DOHH2 (cell line): ENCODE measurements around the gene SGMS2.

Experiments used
- H3F3A ChIP-seq: fragments of 200-600 bp; sonication (generic), shearing (Covaris generic); 2 replicates; pipeline ENCODE4 v1.6.0; 2016; ENCODE audit warnings: antibody characterized with exemption, mild to moderate bottlenecking; ENCODE audit not compliant: control insufficient read depth, insufficient read depth
- H3K27ac ChIP-seq: fragments of 200-600 bp; sonication (generic); 2 replicates; pipeline ENCODE4 v1.5.1; 2014; ENCODE audit warnings: low read depth, mild to moderate bottlenecking, low read length, moderate library complexity
- H3K27me3 ChIP-seq: fragments of 200-600 bp; sonication (generic); 2 replicates; pipeline ENCODE4 v1.6.1; 2014; ENCODE audit warnings: mild to moderate bottlenecking, low read length, mixed read lengths; ENCODE audit not compliant: control insufficient read depth
- H3K36me3 ChIP-seq: fragments of 200-600 bp; sonication (generic); 2 replicates; pipeline ENCODE4 v1.6.1; 2014; ENCODE audit warnings: mild to moderate bottlenecking, low read length, moderate library complexity, mixed read lengths; ENCODE audit not compliant: control insufficient read depth
- H3K4me1 ChIP-seq: fragments of 200-600 bp; sonication (generic); 2 replicates; pipeline ENCODE4 v1.6.1; 2014; ENCODE audit warnings: mild to moderate bottlenecking, low read length, mixed read lengths; ENCODE audit not compliant: control insufficient read depth
- H3K4me2 ChIP-seq: fragments of 200-600 bp; sonication (generic); 2 replicates; pipeline ENCODE4 v1.6.0; 2014; ENCODE audit warnings: mild to moderate bottlenecking, low read length, moderate library complexity
- H3K4me3 ChIP-seq: fragments of 200-600 bp; sonication (generic); 2 replicates; pipeline ENCODE4 v1.5.1; 2014; ENCODE audit warnings: mild to moderate bottlenecking, low read length, mixed read lengths
- H3K79me2 ChIP-seq: fragments of 200-600 bp; sonication (generic); 2 replicates; pipeline ENCODE4 v1.6.1; 2014; ENCODE audit warnings: mild to moderate bottlenecking, low read length, mixed read lengths; ENCODE audit not compliant: control insufficient read depth
- H3K9me2 ChIP-seq: fragments of 200-600 bp; sonication (generic); replicated peaks from 2 replicates; pipeline ENCODE4 v1.6.1; 2014; ENCODE audit warnings: mild to moderate bottlenecking, low read length, mixed read lengths; ENCODE audit not compliant: control insufficient read depth
- H3K9me3 ChIP-seq: fragments of 200-600 bp; sonication (generic); 2 replicates; pipeline ENCODE4 v1.6.1; 2014; ENCODE audit warnings: antibody characterized with exemption, low read length, mixed read lengths; ENCODE audit not compliant: control insufficient read depth, insufficient read depth
- H4K20me1 ChIP-seq: fragments of 200-600 bp; sonication (generic); 2 replicates; pipeline ENCODE4 v1.6.0; 2014; ENCODE audit warnings: low read depth, mild to moderate bottlenecking, antibody characterized with exemption, low read length, moderate library complexity; ENCODE audit not compliant: control insufficient read depth, insufficient read depth
- EZH2phosphoT487 ChIP-seq: fragments of 200-600 bp; sonication (generic); IDR thresholded peaks from 2 replicates; pipeline ENCODE4 v1.6.1; 2017; ENCODE audit warnings: borderline replicate concordance, mild to moderate bottlenecking, antibody characterized with exemption, low read length, moderate library complexity, mixed read lengths
- TF ChIP-seq, protein P1 (sequence below): fragments of 200-600 bp; sonication (generic); IDR thresholded peaks from one replicate; pipeline ENCODE4 v1.5.1; 2014; ENCODE audit warnings: antibody characterized with exemption, mild to moderate bottlenecking, low read depth, low read length; ENCODE audit not compliant: poor library complexity, severe bottlenecking

SGMS2 gene

DNA sequence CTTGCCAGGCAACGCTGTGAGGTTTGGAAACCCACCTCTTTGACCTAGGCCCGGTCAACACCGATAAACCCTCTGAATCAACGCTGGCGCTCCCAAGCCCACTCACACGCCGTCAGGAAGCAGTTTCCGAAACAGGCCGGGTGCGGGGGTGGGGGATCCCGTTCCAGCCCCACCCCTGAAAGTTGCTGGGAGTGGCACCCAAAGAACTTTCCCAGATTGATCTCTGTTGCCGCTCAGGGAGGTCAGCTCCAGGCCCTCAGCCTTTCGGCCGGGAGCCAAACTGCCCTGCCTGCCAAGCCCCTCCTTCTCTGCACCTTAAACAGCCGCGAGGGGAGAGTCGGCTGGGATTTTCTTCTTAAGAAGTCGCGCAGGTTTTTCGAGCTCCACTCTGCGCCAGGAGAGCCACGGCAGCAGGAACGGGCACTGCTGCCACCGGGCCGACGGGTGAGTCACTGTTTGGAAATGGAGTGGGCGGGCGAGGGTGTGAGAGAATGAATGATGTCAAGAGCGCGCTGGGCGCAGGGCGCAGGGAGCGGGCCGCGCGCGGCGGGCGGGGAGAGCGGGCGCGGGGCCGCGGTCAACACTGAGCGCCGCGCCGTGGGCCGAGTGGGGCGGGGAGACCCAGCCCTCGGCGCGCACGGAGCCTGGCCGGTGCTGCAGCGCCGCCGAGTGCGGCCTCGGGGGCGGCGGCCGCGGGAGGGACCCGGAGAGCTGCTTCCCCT, at the start of gene SGMS2:
Gene SGMS2 (plus strand): TSS at position 583 of the 722 bp plus-strand sequence. CDS start 70,622 bp downstream, outside the sequence.
- Histone ChIP-seq H3K9me2 (no peaks in the 10 kb centered on the region), H3K4me3 (no peak within 1 kb of the TSS), H3K4me2 (no peak within 1 kb of the TSS)

DNA sequence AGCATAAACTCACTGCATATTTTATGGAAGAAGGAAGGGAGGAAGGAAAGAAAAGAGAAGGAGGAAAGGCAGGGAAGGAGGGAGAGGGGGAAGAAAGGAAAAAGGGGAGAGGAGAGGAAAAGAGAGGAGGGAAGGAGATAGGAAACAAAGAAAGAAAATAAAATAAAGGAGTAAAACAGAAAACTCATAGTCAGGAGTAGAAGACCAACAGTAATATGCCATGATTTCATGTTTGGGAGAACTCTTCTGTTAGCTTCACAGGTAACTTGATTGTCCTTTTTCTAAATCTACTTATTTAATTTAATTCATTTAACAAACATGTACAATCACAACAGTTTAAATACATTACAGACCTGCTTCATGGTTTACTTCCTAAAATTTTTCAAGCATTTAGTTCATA, 46.8 kb upstream of the SGMS2 start:
- Histone ChIP-seq H3K79me2 (no peaks in the 10 kb centered on the region), H4K20me1 (no peaks in the 10 kb centered on the region), H3K4me2 (no peak overlapping the region), H3K27ac (no peak overlapping the region), H3K4me1 (no peaks in the 10 kb centered on the region), H3K27me3 (no peaks in the 10 kb centered on the region), H3K4me3 (no peak overlapping the region), H3K36me3 (no peaks in the 10 kb centered on the region), H3K9me3 (peaks cover 7% of the 10 kb centered on the region; the same call in 1 of the 2 replicates), H3K9me2 (no peaks in the 10 kb centered on the region), H3F3A (no peaks in the 10 kb centered on the region)
- TF ChIP-seq, protein P1, sequence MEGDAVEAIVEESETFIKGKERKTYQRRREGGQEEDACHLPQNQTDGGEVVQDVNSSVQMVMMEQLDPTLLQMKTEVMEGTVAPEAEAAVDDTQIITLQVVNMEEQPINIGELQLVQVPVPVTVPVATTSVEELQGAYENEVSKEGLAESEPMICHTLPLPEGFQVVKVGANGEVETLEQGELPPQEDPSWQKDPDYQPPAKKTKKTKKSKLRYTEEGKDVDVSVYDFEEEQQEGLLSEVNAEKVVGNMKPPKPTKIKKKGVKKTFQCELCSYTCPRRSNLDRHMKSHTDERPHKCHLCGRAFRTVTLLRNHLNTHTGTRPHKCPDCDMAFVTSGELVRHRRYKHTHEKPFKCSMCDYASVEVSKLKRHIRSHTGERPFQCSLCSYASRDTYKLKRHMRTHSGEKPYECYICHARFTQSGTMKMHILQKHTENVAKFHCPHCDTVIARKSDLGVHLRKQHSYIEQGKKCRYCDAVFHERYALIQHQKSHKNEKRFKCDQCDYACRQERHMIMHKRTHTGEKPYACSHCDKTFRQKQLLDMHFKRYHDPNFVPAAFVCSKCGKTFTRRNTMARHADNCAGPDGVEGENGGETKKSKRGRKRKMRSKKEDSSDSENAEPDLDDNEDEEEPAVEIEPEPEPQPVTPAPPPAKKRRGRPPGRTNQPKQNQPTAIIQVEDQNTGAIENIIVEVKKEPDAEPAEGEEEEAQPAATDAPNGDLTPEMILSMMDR, result no peak
- TF ChIP-seq EZH2phosphoT487, result no peak

More for the DNA sequence above, at the start of gene SGMS2:
- TF ChIP-seq, protein P1, result no peak
- TF ChIP-seq EZH2phosphoT487, result no peak
- Histone ChIP-seq H3F3A (no peaks in the 10 kb centered on the region), H3K27ac (no peak within 1 kb of the TSS), H3K4me1 (no peaks in the 10 kb centered on the region), H3K9me3 (no peaks in the 10 kb centered on the region), H3K79me2 (no peaks in the 10 kb centered on the region), H3K27me3 (no peaks in the 10 kb centered on the region), H4K20me1 (no peaks in the 10 kb centered on the region), H3K36me3 (no peaks in the 10 kb centered on the region)

DNA sequence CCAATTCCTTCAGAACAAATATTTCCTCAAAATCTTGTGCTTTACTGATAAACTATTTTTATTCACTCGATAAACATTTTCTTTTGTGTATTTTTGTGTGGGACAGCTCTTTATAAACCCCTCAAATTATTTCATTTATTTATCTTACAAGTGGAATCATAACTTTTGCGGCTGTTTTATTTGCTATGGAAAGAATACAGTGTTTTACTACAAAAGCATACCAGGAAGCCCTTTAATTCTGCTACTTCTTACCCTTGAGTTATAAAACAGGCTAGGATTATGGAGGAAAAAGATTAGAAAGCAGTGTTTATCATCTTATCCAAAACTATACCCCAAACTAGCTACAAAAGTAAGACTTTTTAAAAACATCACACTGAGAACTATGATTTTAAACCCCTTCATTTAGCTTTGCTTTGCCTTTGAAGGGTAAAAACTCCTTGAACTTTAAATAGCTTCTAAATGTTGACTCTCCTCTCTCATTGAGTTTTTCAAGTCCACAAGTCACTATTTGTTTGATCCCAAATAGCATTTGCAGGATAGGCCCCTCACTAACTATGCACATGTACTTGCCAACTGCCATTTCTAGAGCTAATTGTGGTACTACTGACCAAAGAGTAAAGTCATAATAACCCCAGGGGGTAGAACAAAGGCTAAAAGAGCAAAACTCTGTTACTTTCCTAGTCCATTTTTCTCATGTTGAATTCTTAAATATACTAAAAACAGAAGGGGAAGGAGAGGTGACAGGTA, 45.8 kb upstream of the SGMS2 start:
- no peaks in the 10 kb centered on the region for H4K20me1 ChIP-seq
- TF ChIP-seq, protein P1, result no peak
- H3F3A ChIP-seq, result no peaks in the 10 kb centered on the region
- no peaks in the 10 kb centered on the region for H3K36me3 ChIP-seq
- no peaks in the 10 kb centered on the region for H3K4me1 ChIP-seq
- no peak overlapping the region for H3K4me2 ChIP-seq
- no peaks in the 10 kb centered on the region for H3K79me2 ChIP-seq
- no peak overlapping the region for H3K4me3 ChIP-seq
- no peaks in the 10 kb centered on the region for H3K9me2 ChIP-seq
- H3K27ac ChIP-seq, result no peak overlapping the region
- H3K27me3 ChIP-seq, result no peaks in the 10 kb centered on the region
- peaks cover 7% of the 10 kb centered on the region; the same call in 1 of the 2 replicates for H3K9me3 ChIP-seq
